ENCODE data around the gene MAPRE3.
A peak's percentile ranks its signal among the peaks of the same experiment; 100 is the strongest.

MAPRE3 gene

DNA sequence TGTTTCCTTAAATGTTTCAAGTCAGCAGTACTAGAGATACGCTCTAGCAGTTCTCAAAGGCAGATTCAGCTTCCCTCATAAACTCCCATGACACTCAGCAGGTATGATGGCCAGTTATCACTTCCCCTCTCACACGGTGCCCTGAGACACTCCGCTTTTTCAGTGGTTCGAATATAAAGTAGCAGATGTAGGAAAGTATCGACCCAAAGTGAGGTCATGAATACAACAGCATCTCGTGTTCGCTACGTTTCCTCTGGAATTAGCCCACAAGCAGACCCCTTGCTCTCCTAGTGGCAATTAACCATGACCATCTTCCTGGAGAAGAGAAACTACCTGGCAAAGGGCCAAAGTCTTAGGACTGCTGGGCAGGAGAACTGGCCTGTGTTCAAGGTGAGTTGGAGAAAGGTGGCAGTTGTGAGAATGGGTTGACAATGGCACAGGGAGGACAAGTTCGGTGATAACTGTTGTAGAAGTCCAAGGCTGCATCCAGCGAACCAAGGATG, 71.8 kb downstream of the MAPRE3 start:
- no peak for DNase-seq

DNA sequence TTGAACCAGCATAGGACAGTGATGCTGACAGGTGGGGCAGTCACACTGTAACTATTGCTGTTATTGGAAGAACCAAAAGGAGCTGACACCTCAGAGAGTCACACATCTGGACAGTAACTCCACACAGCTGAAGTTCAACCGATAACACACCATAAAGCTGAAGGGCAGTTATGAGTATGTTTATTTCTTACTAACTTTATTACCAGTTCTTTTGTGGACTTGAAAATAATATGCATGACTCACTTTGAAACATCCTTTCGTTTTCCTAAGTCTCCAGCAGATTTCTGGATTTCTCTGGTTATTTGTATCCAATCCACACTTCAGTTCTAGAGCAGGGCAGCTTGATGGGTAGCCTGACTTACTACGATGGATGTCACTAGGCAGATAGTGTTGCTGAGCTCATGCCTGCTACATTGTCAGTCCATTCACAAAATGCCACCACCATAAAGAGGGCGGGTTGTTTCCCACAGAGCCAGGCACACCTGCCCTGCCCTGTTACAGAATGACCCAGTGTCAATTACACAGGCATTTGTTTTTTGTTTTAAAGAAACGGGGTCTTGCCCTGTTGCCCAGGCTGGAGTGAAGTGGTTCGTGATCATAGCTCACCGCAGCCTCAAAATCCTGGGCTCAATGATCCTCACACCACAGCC, 72.7 kb downstream of the MAPRE3 start:
- no peak for DNase-seq

DNA sequence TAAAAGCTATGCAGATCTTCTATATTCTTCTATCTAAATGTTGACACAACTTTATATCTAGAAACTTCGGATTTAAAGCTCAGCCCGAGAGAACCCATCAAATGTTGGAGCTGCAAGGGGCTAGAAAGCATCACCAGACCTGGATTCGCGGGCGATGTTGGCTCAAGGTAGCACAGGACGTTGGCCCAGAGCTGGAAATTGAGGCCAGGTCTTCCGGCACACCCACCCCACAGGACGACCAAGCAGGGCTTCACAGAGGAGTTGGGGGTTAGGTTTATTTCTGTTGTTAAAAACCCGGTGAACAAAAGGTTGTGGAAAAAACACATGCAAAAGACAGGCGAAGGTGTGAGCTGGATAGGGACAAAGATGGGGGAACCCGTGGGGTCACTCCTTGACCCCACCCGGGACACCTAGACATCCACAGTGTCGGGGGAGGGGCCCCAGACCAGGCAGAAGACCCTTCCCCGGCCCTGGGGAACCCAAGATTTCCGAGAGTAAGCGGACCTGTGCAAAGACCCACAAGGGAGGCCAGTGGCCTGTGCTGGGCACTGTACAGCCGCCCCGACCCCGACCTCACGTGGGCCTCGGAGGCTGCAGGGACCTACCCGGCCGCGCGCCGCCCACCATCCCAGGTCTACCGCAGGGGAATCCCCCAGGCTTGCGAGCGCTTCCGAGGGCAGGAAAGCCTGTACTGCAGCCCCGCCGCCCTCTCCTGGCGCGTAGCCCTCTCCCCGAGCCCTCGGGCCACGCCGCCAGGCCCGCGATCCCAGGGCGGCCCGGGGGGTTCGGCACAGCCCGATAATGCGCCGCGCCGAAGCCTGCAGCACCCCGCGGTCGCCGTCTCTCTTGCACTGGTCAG, 79.2 kb downstream of the MAPRE3 start:
- DNase-seq, result peak in 1 of 2 experiments; percentile 68

DNA sequence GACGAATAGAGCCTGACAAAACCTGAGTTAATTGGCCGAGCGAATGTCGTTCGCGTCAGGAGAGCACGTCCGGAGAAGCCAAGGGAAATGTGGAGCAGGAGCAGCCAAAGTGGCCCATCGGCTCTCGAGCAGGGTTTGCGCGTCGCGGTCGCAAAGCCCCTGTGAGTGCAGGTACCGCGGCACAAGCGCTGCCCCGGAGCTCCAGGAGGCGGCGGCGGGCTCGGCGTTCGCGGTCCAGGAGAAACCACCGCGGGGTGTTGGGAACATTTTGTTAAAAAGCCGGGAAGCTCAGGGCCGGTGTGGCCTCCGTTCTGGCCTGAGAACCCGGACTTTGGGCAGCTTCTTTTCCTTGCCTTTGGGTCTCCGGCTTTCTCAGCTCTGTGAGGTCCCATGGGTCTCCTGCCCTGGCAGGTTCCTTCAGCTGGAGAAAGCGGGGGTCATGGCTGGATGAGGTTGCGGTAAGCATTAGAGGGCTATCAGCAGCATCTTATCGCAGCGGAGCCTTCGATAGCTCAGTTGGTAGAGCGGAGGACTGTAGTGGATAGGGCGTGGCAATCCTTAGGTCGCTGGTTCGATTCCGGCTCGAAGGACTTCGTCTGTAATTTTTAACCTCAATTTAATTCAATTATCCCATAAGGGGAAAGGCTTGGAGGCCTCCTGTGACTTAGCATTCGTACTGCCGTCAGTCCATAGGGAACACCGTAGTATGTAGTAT, 80.0 kb downstream of the MAPRE3 start:
- DNase-seq, result peak; percentile 93 to 95

DNA sequence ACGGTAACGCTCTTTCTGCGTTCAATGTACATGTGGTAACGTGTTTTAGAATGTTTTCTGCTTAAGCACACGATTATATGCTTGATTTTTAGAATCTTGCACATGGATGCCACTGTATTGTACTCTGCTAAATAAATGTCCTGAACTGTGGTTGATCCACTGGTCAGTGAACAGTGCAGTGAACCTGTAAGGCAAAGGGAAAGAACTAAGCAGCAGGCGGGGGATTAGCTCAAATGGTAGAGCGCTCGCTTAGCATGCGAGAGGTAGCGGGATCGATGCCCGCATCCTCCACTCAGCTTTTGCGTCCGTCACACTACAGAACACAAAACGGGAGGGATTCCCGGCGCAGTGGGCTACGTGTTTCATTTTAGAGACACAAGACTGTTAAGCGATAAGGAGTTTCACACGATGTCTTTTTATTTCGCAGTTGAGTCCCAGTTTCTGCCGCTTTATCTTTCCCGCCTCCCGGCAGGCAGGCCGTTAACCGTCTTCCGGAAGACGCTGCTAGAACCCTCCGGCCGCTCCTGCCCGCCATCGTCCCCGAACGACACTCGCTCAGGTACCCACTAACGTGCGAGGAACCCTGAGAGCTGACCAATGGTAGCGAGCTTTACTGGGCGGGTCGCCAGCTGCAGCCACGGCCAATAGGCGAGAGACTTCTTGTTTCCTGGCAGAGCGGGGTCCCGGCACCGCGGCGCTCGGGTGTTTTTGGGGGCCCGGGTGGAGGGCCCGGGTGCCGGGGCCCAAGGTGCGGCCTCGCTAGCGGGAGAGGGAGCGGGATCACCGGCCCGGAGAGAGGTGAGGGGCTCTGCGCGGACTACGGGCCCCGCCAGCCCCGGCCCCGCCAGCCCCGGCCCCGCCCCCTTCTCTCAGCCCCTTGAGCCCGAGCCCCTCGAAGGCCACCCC, 80.8 kb downstream of the MAPRE3 start, which contains the start of gene AGBL5:
Gene AGBL5 (plus strand): TSS at position 673 of the 906 bp plus-strand sequence. CDS start 1,291 bp downstream, outside the sequence.
- peak; percentile 94 to 95 for DNase-seq

DNA sequence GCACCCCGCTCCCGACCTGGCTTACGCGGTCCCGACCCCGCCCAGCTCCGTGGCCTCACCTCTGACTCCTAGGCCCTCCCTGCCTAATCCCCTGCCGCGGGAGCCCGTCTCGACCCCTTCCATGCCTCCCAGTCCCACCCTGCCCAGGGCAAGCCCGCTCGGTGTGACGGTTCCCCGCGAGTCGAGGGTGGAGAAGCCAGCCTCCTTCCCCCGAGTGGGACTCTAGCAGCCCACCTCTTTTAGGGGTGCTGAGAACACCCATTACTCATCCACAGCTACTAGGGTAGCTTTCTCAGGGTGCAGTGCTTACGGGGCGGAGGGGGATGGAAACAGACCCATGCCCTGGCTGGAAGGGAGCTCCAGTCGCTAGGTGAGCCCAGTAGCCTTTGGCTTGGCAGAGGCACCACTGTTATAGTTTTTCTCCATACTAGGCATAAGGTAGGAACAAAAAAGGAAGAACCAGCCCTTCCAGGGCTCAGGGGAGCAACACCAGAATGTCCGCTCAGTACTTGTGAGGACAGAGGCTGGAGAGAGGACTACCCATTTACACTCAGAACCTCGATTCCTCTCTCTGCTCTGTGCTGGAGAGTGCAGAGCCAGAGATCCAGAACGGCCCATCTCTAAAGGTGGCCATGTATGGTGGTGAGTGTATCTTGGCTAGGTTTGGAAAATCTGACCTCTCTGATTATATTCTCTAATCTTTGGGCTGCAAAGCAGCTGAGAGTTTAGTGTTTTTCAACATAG, 81.6 kb downstream of the MAPRE3 start:
- DNase-seq, result no peak

DNA sequence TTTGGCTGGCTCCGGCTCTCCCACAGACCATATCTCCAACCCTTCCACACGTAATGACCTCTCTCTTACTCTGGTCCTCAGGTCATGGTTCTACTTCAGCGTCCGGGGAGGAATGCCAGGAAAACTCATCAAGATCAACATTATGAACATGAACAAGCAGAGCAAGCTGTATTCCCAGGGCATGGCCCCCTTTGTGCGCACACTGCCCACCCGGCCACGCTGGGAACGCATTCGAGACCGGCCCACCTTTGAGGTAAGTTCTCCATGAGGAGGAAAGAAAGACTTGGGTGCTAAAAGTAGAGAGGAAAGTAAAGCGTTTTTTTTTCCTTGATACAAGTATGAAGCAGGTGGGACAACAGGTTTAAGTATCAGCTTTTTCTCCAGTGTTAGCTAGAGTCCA, 82.9 kb downstream of the MAPRE3 start:
- DNase-seq, result no peak

DNA sequence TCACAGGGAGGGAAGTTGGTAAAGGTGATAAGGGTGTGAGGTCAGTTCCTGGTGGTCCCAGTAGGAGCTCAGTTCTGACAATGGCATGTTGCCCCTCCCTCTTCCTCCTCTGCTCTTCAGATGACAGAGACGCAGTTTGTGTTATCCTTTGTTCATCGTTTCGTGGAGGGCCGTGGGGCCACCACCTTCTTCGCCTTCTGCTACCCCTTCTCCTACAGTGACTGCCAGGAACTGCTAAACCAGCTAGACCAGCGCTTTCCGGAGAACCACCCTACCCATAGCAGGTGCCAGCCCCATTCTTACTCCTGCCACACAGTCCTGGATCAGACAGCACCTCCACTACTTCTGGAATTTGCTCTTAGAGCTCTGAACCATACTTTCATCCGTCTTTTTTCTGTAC, 83.3 kb downstream of the MAPRE3 start:
- no peak for DNase-seq

DNA sequence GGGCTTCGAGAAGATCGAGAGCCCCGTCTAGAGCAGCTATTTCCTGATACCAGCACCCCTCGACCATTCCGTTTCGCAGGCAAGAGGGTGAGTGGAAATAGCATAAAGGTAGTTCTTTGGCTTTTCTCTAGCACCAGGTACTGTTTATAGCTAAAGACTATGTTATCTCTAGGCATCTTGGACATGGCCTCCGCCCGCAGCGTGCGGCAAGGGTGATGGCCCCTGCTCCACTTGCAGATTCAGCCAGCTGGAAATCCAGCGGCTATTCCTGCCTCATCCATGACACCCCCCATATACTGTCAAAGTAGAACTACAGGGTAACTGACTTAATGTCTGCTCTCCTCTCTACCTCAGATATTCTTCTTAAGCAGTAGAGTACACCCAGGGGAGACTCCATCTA, 84.3 kb downstream of the MAPRE3 start:
- DNase-seq, result no peak

DNA sequence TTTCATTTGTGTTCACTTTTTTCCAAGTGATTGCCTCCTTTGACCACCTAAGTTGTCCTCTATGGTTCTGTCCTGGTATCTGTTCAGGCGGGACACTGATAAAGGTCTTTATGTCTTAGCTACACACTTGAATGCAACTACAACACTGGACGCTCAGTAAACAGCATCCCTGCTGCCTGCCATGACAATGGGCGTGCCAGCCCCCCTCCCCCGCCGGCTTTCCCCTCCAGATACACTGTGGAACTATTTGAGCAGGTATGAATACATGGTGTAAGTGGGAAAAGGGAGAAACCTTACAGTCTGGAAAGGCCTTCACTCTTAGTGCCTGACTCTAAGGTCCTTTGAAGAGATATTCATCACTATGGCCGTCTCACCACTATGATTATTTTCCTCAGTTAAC, 86.7 kb downstream of the MAPRE3 start:
- DNase-seq, result no peak

DNA sequence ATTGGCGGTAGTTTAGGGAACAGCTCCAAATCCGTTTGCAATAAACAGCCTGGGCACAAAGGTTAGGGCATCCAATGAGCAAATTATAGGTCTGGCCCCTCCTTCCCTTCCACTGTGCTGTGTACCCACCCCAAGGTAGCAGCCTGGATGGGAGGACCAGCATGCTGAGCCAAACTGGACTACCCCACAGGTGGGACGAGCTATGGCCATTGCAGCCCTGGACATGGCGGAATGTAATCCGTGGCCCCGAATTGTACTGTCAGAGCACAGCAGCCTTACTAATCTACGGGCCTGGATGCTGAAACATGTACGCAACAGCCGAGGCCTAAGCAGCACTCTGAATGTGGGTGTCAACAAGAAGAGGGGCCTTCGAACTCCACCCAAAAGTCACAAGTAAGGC, 87.8 kb downstream of the MAPRE3 start:
- no peak for DNase-seq

DNA sequence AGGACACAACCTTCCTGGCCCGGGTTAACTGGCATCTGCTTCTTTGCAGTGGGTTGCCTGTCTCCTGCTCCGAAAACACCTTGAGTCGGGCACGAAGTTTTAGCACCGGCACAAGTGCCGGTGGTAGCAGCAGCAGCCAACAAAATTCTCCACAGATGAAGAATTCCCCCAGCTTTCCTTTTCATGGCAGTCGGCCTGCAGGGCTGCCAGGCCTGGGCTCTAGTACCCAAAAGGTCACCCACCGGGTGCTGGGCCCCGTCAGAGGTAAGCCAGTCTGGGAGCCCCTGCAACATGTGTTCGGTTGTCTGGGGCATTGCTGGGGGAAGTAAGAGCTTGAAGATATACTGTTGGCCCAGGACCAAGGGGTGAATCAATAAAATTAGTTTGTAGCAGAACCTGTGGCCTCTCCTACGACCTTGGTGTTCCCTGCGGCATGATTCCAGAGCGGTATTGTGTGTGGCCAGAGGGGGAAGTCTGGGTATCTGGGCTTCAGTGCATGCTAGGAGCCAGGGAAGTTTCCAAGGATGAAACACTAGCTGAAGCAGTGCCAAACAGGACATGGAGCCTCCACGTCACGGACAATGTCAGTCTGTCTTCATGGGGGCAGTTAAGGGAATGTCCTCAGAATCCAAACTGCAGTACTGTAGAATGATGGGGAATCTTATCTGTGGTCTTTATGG, 88.8 kb downstream of the MAPRE3 start:
- DNase-seq, result no peak

DNA sequence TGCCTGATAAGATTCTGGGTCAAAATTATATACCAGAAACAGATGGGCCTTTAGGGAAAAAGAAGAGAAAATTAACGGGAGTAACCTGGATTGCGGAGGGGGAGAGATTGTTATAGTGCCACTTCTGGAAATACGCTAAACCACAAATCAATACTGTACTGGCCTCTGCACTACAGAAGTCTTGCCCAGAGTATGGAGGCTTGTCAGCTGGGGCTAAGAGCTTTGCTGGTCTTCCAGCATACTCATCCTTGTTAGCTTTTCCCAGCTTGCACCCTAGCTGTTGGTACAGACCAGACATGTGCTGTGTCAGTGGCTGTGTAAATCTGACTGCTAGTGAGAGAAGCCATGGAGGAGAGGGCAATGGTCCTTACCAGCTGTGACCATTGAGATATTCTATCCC, 89.9 kb downstream of the MAPRE3 start:
- DNase-seq, result no peak

DNA sequence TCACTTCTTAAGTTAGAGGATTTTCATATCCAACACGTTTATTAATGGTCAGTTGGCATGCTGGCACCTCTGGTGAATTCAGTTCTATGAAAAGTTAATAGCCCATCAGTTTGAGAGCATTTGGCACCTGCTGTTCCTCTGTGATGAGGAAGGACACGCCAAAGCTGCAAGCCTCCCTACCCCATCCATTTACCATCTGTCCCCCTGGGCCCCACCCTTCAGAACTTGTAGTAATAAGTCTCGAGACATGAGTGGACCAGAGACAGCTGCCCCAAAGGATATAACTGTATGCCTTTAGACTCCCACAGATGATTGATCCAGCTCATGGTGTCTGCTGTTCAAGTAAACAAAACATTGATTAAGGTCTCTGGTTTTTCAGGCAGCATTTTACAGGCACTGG, 94.7 kb downstream of the MAPRE3 start:
- no peak for DNase-seq

DNA sequence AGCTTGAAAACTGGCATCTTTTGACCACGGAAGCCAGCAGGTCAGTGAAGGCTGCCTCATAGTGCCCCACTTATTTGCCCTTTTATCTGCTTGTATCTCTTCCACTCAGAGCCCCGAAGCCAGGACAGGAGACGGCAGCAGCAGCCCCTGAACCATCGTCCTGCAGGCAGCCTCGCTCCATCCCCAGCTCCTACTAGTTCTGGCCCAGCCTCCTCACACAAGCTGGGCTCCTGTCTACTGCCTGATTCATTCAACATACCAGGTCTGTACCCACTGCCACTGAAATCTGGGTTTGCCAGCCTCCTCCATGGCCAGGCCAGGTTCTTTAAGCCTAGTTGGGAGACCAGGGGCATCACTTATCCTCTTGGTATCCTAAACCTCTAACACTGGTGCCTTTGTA, 96.9 kb downstream of the MAPRE3 start:
- DNase-seq, result no peak

DNA sequence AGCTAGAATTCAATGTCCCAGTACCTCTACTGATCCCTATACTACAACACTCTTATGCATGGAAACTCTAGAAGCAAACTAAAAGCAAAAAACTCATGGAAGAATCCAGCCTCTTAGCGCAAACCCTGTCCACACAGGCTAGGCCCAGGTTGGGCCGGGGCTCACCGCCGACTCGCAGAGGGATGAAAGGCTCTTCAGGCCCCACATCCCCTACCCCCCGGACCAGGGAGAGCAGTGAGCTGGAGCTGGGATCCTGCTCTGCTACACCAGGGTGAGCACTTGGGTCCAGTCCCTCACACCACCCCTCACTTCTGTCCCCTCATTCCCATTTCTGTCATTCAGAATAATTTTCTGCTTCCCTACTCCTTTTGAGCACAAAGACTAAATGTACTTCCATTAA, 99.0 kb downstream of the MAPRE3 start:
- DNase-seq, result no peak

DNA sequence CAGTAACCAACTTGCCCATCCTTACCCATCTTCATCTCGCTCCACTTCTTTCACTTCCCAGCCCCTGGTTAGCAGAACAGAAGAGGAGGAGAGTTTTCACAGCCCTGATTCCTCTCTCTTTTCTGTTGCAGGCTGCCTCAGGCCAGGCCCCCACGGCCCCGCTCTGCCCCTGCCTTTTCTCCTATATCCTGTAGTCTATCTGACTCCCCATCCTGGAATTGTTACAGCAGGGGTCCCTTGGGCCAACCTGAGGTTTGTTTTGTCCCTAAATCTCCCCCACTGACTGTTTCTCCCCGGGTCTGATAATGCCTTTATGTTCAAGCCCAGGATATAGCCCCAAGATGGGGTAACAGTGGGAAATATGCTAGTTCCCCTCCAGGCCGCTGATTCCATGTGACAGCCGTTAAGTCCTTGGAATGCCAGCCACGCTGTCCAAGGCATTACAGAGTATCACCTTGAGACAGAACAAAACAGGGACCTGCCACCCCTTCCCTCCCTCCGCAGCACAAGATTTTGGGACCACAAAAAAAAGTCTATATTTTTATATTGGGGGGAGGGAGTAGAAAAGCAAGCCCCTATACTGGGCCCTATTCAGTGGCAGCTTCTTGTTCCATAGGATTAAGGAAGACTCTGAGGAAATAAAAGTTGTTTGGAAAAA, 99.7 kb downstream of the MAPRE3 start:
- DNase-seq, result no peak

DNA sequence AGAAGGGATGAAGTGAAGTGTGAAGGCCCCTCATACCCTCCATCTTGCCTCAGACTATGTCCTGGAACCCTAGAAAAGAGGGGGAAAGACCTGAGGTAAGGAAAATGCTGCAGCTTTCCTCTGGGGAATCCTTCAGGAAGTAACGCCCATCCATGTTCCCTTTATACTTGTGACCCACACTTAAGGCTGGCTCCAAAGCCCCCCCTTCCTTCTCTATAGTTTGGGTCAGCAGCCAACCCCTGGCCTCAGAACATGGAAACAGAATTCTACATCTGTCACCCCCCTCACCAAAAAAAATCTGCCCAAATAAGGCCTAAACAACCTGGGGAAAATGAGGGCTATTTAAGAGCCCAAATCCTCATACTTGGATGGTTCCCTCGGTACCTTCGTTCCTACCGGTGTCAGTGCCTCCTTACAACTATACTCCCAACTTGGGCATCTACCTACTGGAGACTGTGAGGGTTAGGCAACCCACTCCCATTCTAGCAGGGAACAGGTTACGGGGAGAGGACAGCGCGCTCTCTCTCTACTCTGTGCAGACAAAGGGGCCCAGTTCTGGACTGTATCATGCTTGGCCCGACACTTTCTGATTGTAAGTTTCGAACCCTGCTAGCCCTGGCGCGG, 100.3 kb downstream of the MAPRE3 start:
- no peak for DNase-seq

DNA sequence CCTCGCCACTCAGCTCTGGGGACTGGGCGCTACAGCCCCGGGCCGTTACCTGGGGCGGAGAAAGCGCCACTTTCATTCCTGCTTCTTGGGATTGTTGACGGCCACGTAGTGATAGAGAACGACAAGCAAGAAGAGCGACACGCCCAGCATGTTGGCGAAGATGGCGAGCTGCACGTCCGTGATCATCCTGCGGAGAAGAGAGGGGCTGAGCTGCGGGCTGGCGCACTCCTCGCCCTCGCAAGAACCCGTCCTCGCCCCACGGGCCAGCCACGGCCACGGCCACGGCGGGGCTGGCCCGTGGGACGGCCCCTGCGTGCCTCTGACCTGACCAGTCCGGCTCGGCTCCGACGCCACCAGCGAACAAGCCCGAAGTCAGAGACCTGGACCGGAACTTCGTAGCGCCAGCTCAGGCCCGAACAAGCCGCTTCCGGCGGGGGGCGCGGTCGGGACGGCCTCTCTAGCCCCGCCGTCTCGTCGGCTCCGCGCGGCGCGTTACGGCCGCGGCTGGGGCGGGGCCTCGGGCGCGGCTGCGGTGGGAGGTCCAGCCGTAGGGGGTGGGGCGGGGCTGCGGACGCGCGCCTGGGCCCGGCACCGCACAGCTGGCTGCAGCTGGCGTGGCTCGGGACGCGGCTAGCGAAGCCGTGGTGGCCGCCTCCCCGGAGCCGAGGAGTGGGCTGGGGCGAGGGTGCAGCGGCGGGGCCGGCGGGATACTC, 101.0 kb downstream of the MAPRE3 start, which contains the start of gene OST4:
Gene OST4 (minus strand): TSS at position 378 of the 713 bp plus-strand sequence.
- peak; percentile 70 to 95 for DNase-seq

All from NCI-H446 (cell line).